CD4-positive, alpha-beta T cell (primary cell): ENCODE results near the gene C9orf78. TPM values are rescaled to one million over a fixed set of nuclear protein-coding genes. Genes with fewer than 3 reads are reported as not detected.

Experiments used
- ATAC-seq: fragments of 200-7000 bp; cut with Tn5 transposase; one replicate; pipeline ENCODE4 v1.10.0; 2022; ENCODE audit warnings: mild to moderate bottlenecking; ENCODE audit not compliant: poor library complexity
- CTCF ChIA-PET: fragments of 350-600 bp; sonication (Branson Sonifier 250); formaldehyde crosslinking; loops from one replicate; lab custom pipeline; 2021; ENCODE audit warnings: antibody characterized with exemption, inconsistent platforms; lab: Charles Lee
- POLR2A ChIA-PET: fragments of 350-600 bp; sonication (Branson Sonifier 250); formaldehyde crosslinking; loops from one replicate; lab custom pipeline; 2021; ENCODE audit warnings: antibody characterized with exemption, inconsistent platforms; lab: Charles Lee
- DNase-seq, 14 experiments: peaks; one replicate each; pipeline ENCODE4 v3.0.0-alpha.2; 2013 to 2020; ENCODE audit warnings: mixed read lengths in 2 of 14
- H3K27ac ChIP-seq, 2 donors: one replicate each; pipeline versions ENCODE4 v1.5.1 to v1.7.0; 2013; ENCODE audit warnings: low read length in 2 of 2, low read depth in 1 of 2, mild to moderate bottlenecking in 1 of 2
- H3K27me3 ChIP-seq, 2 experiments: 1 replicate in 1 of 2; 2 replicates in 1 of 2; pipeline versions ENCODE4 v1.6.1 to v1.7.0; 2013; ENCODE audit warnings: low read length in 2 of 2, control low read depth in 1 of 2, mild to moderate bottlenecking in 1 of 2, moderate library complexity in 1 of 2; ENCODE audit not compliant: insufficient read depth in 2 of 2, control insufficient read depth in 1 of 2
- H3K36me3 ChIP-seq: one replicate; pipeline ENCODE4 v1.6.1; 2013; ENCODE audit warnings: low read length, control low read depth; ENCODE audit not compliant: insufficient read depth
- H3K4me1 ChIP-seq: one replicate; pipeline ENCODE4 v1.6.1; 2013; ENCODE audit warnings: low read length, control low read depth; ENCODE audit not compliant: insufficient read depth
- H3K4me3 ChIP-seq: one replicate; pipeline ENCODE4 v1.5.1; 2013; ENCODE audit warnings: mild to moderate bottlenecking, low read length, moderate library complexity
- H3K9me3 ChIP-seq, 2 experiments: 1 replicate in 1 of 2; 2 replicates in 1 of 2; pipeline versions ENCODE4 v1.6.1 to v1.7.0; 2013; ENCODE audit warnings: low read length in 2 of 2, mild to moderate bottlenecking in 2 of 2, control low read depth in 1 of 2, moderate library complexity in 1 of 2; ENCODE audit not compliant: control insufficient read depth in 1 of 2, insufficient read depth in 1 of 2
- H3K27ac Mint-ChIP-seq: one replicate; pipeline ENCODE4 v1.8.0; 2020; ENCODE audit warnings: mixed read lengths
- H3K27me3 Mint-ChIP-seq: one replicate; pipeline ENCODE4 v1.8.0; 2021; ENCODE audit warnings: mixed read lengths
- H3K36me3 Mint-ChIP-seq: one replicate; pipeline ENCODE4 v1.8.0; 2021; ENCODE audit warnings: low read depth, mixed read lengths
- H3K4me1 Mint-ChIP-seq: one replicate; pipeline ENCODE4 v1.8.0; 2021; ENCODE audit warnings: low read depth, mixed read lengths
- H3K4me3 Mint-ChIP-seq: one replicate; pipeline ENCODE4 v1.8.0; 2020; ENCODE audit warnings: mild to moderate bottlenecking, mixed read lengths
- H3K9me3 Mint-ChIP-seq: one replicate; pipeline ENCODE4 v1.8.0; 2020; ENCODE audit warnings: mixed read lengths
- CTCF ChIP-seq: fragments of 200-600 bp; IDR thresholded peaks from one replicate; pipeline ENCODE4 v1.8.0; 2022; ENCODE audit warnings: antibody characterized with exemption, mild to moderate bottlenecking
- intact Hi-C, 2 experiments: fragments of 100-400 bp; cut with DNase I in 1 of 2; cut with micrococcal nuclease in 1 of 2; formaldehyde crosslinking; loops; one replicate each; pipeline versions ENCODE4 v1.15.1 to v1.9.0; 2023 to 2025; cut with DNase I, micrococcal nuclease
- total RNA-seq, 174 experiments: library from RNA in 2 of 174; stranded (reverse) in 2 of 174; gene quantifications; one replicate each; pipeline ENCODE4 v1.2.3 and lab custom pipeline; 2021 to 2026

Gene C9orf78
- total RNA-seq, 2 experiments from 2014 or later: 145 to 159 TPM

- Histone ChIP-seq H3K36me3 (peaks cover 66% of the 10 kb centered on the region), H3K4me3 (no peak overlapping the region), H3K27ac (no peak overlapping the region), H3K9me3 (no peaks in the 10 kb centered on the region), H3K27me3 (no peaks in the 10 kb centered on the region), H3K4me1 (peaks cover 7% of the 10 kb centered on the region)
- TF ChIP-seq CTCF: no peak
- Mint-ChIP-seq H3K27ac (no peak overlapping the region), H3K9me3 (no peaks in the 10 kb centered on the region), H3K4me1 (peaks cover 2% of the 10 kb centered on the region), H3K27me3 (no peaks in the 10 kb centered on the region), H3K36me3 (peaks cover 71% of the 10 kb centered on the region), H3K4me3 (no peak overlapping the region)
- ATAC-seq (no peak), DNase-seq (no peak)
- ChIA-PET CTCF (no interaction called here), POLR2A (no interaction called here)
- intact Hi-C loops: no loop called here
These were observed 7.0 kb downstream of the C9orf78 start for GRCh38 chr9:129828051-129828450.

GRCh38 chr9:129826759-129827158, 8.3 kb downstream of the C9orf78 start:
- DNase-seq (no peak), ATAC-seq (no peak)
- no peak overlapping the region for H3K4me3 ChIP-seq
- Mint-ChIP-seq H3K9me3 (no peaks in the 10 kb centered on the region), H3K4me1 (peaks cover 12% of the 10 kb centered on the region), H3K36me3 (peaks cover 69% of the 10 kb centered on the region), H3K27ac (no peak overlapping the region), H3K27me3 (no peaks in the 10 kb centered on the region), H3K4me3 (peak overlapping the region; percentile 15)
- ChIA-PET POLR2A (interaction anchor here (0.9 to 1.4 kb wide), 2 partner anchors 60 to 65 kb away, joined by 3 to 6 read pairs; no protein-coding TSS in a partner anchor), CTCF (interaction anchor here (1.1 kb wide), 1 partner anchor 212 kb away, joined by 3 read pairs; no protein-coding TSS in a partner anchor)
- no peak overlapping the region for H3K27ac ChIP-seq
- H3K27me3 ChIP-seq: no peaks in the 10 kb centered on the region
- H3K4me1 ChIP-seq: peaks cover 14% of the 10 kb centered on the region
- peaks cover 61% of the 10 kb centered on the region for H3K36me3 ChIP-seq
- intact Hi-C loops: no loop called here
- no peaks in the 10 kb centered on the region for H3K9me3 ChIP-seq
- TF ChIP-seq CTCF: no peak

GRCh38 chr9:129826344-129826743, 8.7 kb downstream of the C9orf78 start:
- peaks cover 61% of the 10 kb centered on the region for H3K36me3 ChIP-seq
- H3K27me3 Mint-ChIP-seq: no peaks in the 10 kb centered on the region
- peaks cover 64% of the 10 kb centered on the region for H3K36me3 Mint-ChIP-seq
- H3K4me3 ChIP-seq: no peak overlapping the region
- intact Hi-C loops: no loop called here
- ChIA-PET POLR2A (interaction anchor here (1.4 kb wide), 1 partner anchor 65 kb away, joined by 3 read pairs; no protein-coding TSS in a partner anchor), CTCF (no interaction called here)
- H3K27me3 ChIP-seq: no peaks in the 10 kb centered on the region
- no peaks in the 10 kb centered on the region for H3K9me3 Mint-ChIP-seq
- no peak for ATAC-seq
- no peak for TF ChIP-seq CTCF
- no peak for DNase-seq
- no peak overlapping the region for H3K27ac ChIP-seq
- peaks cover 12% of the 10 kb centered on the region for H3K4me1 Mint-ChIP-seq
- no peak overlapping the region for H3K27ac Mint-ChIP-seq
- no peak overlapping the region for H3K4me3 Mint-ChIP-seq
- peaks cover 14% of the 10 kb centered on the region for H3K4me1 ChIP-seq
- no peaks in the 10 kb centered on the region for H3K9me3 ChIP-seq
